ENCODE data around the gene SLC22A4. TPM values are rescaled to one million over a fixed set of nuclear protein-coding genes. Genes with fewer than 3 reads are reported as not detected.
A peak's percentile ranks its signal among the peaks of the same experiment; 100 is the strongest.

The SLC22A4 gene
- total RNA-seq, 1 donor from 2014 or later: 2.1 TPM

- no peak for TF ChIP-seq CTCF (IDR thresholded peaks at IDR 0.05; ENCODE audit: unreplicated experiment)
- H3K36me3 Mint-ChIP-seq: peaks cover 9% of the 10 kb centered on the region
- DNase-seq (ENCODE audit: low spot score in 2 of 2, unreplicated experiment in 2 of 2): no peak
- no peaks in the 10 kb centered on the region for H3K9me3 Mint-ChIP-seq
- H3K27ac Mint-ChIP-seq: no peak overlapping the region
- peaks cover 22% of the 10 kb centered on the region for H3K4me1 Mint-ChIP-seq
- no peaks in the 10 kb centered on the region for H3K27me3 Mint-ChIP-seq (ENCODE audit: low read depth)
- H3K4me3 Mint-ChIP-seq: no peak overlapping the region
Measured at GRCh38 chr5:132375957-132376356, 81.8 kb downstream of the SLC22A4 start.

- H3K27ac Mint-ChIP-seq: no peak overlapping the region
- H3K36me3 Mint-ChIP-seq: peaks cover 9% of the 10 kb centered on the region
- no peak for DNase-seq (ENCODE audit: low spot score in 2 of 2, unreplicated experiment in 2 of 2)
- no peak for TF ChIP-seq CTCF (IDR thresholded peaks at IDR 0.05; ENCODE audit: unreplicated experiment)
- no peaks in the 10 kb centered on the region for H3K27me3 Mint-ChIP-seq (ENCODE audit: low read depth)
- no peak overlapping the region for H3K4me3 Mint-ChIP-seq
- no peaks in the 10 kb centered on the region for H3K9me3 Mint-ChIP-seq
- H3K4me1 Mint-ChIP-seq: peaks cover 12% of the 10 kb centered on the region
Measured at GRCh38 chr5:132376694-132377641, 82.8 kb downstream of the SLC22A4 start.

GRCh38 chr5:132377738-132378137 lies 83.5 kb downstream of the SLC22A4 start:
- H3K27me3 Mint-ChIP-seq (ENCODE audit: low read depth): no peaks in the 10 kb centered on the region
- TF ChIP-seq CTCF (IDR thresholded peaks at IDR 0.05; ENCODE audit: unreplicated experiment): no peak
- DNase-seq (ENCODE audit: low spot score in 2 of 2, unreplicated experiment in 2 of 2): no peak
- H3K27ac Mint-ChIP-seq: no peak overlapping the region
- H3K9me3 Mint-ChIP-seq: no peaks in the 10 kb centered on the region
- peaks cover 12% of the 10 kb centered on the region for H3K36me3 Mint-ChIP-seq
- peaks cover 5% of the 10 kb centered on the region for H3K4me1 Mint-ChIP-seq
- no peak overlapping the region for H3K4me3 Mint-ChIP-seq

- peak overlapping the region; percentile 3 for H3K27ac Mint-ChIP-seq
- peaks cover 12% of the 10 kb centered on the region for H3K36me3 Mint-ChIP-seq
- DNase-seq (ENCODE audit: low spot score in 2 of 2, unreplicated experiment in 2 of 2): no peak
- peaks cover 7% of the 10 kb centered on the region for H3K4me1 Mint-ChIP-seq
- no peak for TF ChIP-seq CTCF (IDR thresholded peaks at IDR 0.05; ENCODE audit: unreplicated experiment)
- H3K4me3 Mint-ChIP-seq: no peak overlapping the region
- H3K9me3 Mint-ChIP-seq: no peaks in the 10 kb centered on the region
- H3K27me3 Mint-ChIP-seq (ENCODE audit: low read depth): no peaks in the 10 kb centered on the region
Measured at GRCh38 chr5:132378580-132378979, 84.4 kb downstream of the SLC22A4 start.

- Mint-ChIP-seq H3K4me3 (no peak overlapping the region), H3K9me3 (no peaks in the 10 kb centered on the region), H3K27me3 (ENCODE audit: low read depth) (no peaks in the 10 kb centered on the region), H3K27ac (no peak overlapping the region), H3K36me3 (peaks cover 12% of the 10 kb centered on the region), H3K4me1 (peaks cover 7% of the 10 kb centered on the region)
- DNase-seq (ENCODE audit: low spot score in 2 of 2, unreplicated experiment in 2 of 2): no peak
- TF ChIP-seq CTCF (IDR thresholded peaks at IDR 0.05; ENCODE audit: unreplicated experiment): no peak
Measured at GRCh38 chr5:132380047-132380446, 85.9 kb downstream of the SLC22A4 start.
